Measurements from ENCODE around the gene ZNF45. TPM values are rescaled to one million over a fixed set of nuclear protein-coding genes. Genes with fewer than 3 reads are reported as not detected.

The ZNF45 gene
- total and polyA plus RNA-seq, 2 donors (not counting 3 experiments of a cell fraction or from before 2014, with no cell fraction given), result 6.1 to 10.8 TPM

- dilution Hi-C loops (cut with MboI; ENCODE audit: extremely low pct_ligation_motif_present, low sequenced_read_pairs) (no loop called here), intact Hi-C loops (cut with micrococcal nuclease) (no loop called here)
- Histone ChIP-seq H3K4me2 (ENCODE audit: insufficient read depth, low read length) (no peak overlapping the region), H3K36me3 (ENCODE audit: control insufficient read depth in 2 of 2, extremely low read depth in 1 of 2, insufficient read depth in 2 of 2, low read length in 2 of 2) (peaks cover 5 to 23% of the 10 kb centered on the region in 2 experiments), H3K9me1 (replicated peaks; ENCODE audit: control insufficient read depth, extremely low read depth, insufficient read depth, low read length) (no peaks in the 10 kb centered on the region), H3K79me2 (ENCODE audit: control insufficient read depth, insufficient read depth, low read length) (no peaks in the 10 kb centered on the region), H2AFZ (ENCODE audit: low read depth, low read length) (no peak overlapping the region), H3K4me1 (ENCODE audit: control insufficient read depth, extremely low read depth, insufficient read depth, low read length) (no peaks in the 10 kb centered on the region), H3K4me3 (replicated peaks in 1 of 3; ENCODE audit: insufficient read depth in 1 of 3, low read depth in 1 of 3, low read length in 3 of 3) (no peak overlapping the region), H3K9ac (replicated peaks; ENCODE audit: extremely low read depth, insufficient read depth, low read length) (no peak overlapping the region), H3K27me3 (ENCODE audit: control insufficient read depth in 2 of 2, insufficient read depth in 2 of 2, low read length in 2 of 2) (no peaks in the 10 kb centered on the region), H3K9me3 (replicated peaks; ENCODE audit: control insufficient read depth, insufficient read depth, low read length) (peaks cover 23% of the 10 kb centered on the region), H4K20me1 (replicated peaks; ENCODE audit: control insufficient read depth, extremely low read depth, insufficient read depth, low read length) (no peaks in the 10 kb centered on the region), H3K27ac (ENCODE audit: insufficient read depth, low read depth, low read length) (no peak overlapping the region)
- ChIA-PET POLR2A (no interaction called here), CTCF (no interaction called here)
- DNase-seq (ENCODE audit: low read depth, low spot score), result no peak
- TF ChIP-seq MYC (IDR thresholded peaks at IDR 0.05; ENCODE audit: low read depth, low read length) (no peak), FOS (IDR thresholded peaks at IDR 0.05; ENCODE audit: borderline replicate concordance, insufficient read depth, low read length) (no peak), MAX (IDR thresholded peaks at IDR 0.05; ENCODE audit: insufficient read depth, insufficient read length) (no peak), EZH2 (IDR thresholded peaks at IDR 0.05; ENCODE audit: borderline replicate concordance, low read depth, low read length, severe bottlenecking) (no peak), JUN (IDR thresholded peaks at IDR 0.05; ENCODE audit: borderline replicate concordance, insufficient read depth, insufficient read length, low read depth) (no peak), POLR2A (IDR thresholded peaks at IDR 0.05; ENCODE audit: low read depth, low read length) (no peak), POLR2AphosphoS5 (IDR thresholded peaks at IDR 0.05; ENCODE audit: insufficient read depth, low read depth, low read length) (no peak), GATA2 (IDR thresholded peaks at IDR 0.05; ENCODE audit: insufficient read depth, insufficient read length, low read depth, low read length) (no peak)
- TF ChIP-seq, protein P1, sequence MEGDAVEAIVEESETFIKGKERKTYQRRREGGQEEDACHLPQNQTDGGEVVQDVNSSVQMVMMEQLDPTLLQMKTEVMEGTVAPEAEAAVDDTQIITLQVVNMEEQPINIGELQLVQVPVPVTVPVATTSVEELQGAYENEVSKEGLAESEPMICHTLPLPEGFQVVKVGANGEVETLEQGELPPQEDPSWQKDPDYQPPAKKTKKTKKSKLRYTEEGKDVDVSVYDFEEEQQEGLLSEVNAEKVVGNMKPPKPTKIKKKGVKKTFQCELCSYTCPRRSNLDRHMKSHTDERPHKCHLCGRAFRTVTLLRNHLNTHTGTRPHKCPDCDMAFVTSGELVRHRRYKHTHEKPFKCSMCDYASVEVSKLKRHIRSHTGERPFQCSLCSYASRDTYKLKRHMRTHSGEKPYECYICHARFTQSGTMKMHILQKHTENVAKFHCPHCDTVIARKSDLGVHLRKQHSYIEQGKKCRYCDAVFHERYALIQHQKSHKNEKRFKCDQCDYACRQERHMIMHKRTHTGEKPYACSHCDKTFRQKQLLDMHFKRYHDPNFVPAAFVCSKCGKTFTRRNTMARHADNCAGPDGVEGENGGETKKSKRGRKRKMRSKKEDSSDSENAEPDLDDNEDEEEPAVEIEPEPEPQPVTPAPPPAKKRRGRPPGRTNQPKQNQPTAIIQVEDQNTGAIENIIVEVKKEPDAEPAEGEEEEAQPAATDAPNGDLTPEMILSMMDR (IDR thresholded peaks at IDR 0.05; ENCODE audit: extremely low read depth in 1 of 2, insufficient read depth in 1 of 2, low read depth in 1 of 2, low read length in 2 of 2), result no peak
- FAIRE-seq, result no peak
- no TSS peak for BruUV-seq (replicated peaks)
Measured at GRCh38 chr19:43910884-43911283, 24.2 kb downstream of the ZNF45 start.
